ENCODE measurements around the gene PIBF1. TPM values are rescaled to one million over a fixed set of nuclear protein-coding genes. Genes with fewer than 3 reads are reported as not detected.
"Not testable (repeated sequence)": the region's sequence is repeated elsewhere in the genome, so short reads cannot be mapped to it uniquely, and the experiment has no call there.

PIBF1 gene
- total RNA-seq, 2 experiments from 2014 or later, result 25.7 to 25.9 TPM

DNA sequence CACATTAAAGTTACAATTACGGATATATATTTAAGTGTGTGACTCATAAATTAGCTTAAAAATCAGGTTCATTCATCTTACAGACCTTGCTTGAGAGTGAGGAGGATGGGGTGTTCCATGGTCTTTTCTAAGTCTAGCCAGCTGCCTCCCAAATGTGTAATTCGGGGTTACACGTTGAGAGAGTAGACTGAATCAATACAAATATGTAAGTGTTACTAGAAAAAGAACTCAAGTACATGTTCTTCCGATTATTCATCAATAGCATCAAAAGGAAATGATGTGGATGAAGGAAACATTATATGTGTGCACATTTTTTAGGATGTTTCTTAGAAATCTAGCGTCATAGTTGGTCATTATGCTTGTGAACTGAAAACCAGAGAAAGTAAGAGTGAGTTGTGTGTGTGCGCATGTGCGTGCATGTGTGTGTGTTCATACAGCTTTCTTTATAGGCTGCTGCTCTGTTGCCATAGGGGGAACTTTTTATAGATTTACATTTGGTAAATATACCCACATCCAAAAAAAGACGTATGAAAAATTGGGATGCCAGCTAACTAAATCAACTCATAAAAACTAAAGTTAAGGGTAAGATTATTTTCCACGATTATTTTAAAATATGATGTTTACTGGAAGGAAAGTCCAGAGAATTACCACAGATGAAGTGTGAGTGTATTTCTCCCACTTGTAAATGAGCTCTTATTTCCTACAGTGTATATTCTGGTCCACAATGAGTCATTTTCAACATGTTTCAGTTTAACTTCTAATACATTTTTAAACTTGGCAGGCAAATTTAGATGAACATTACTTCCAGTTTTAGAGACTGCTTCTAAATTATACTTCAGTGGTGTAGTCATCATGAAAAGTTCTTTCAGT lies 82.4 kb downstream of the PIBF1 start:
- CTCF ChIA-PET, result interaction anchor here (0.9 kb wide), 1 partner anchor 762 kb away, joined by 3 read pairs; no protein-coding TSS in a partner anchor
- peak overlapping the region; percentile 27 for H3K4me3 Mint-ChIP-seq
- peak; percentile 83 for ATAC-seq

DNA sequence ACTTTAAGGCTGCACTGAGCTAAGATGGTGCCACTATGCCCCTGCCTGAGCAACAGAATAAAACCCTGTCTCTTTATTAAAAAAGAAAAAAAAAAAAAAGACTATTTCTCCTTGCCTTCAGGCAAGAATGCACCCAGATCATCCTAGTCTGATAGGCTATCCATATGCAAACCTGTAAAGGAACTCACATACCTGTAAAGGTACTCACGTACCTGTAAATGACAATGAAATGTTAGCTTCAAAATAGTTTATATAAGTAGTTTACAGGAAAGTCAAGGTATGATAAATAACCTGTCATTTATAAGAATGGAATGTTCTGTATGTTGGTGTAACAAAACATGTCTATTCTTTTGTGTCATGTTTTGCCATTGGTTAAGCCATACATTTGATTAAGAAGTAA lies 86.3 kb downstream of the PIBF1 start:
- Mint-ChIP-seq H3K27me3 (no peaks in the 10 kb centered on the region), H3K9me3 (ENCODE audit: low read depth) (peaks cover 2% of the 10 kb centered on the region), H3K4me1 (peaks cover 13% of the 10 kb centered on the region), H3K36me3 (ENCODE audit: low read depth) (peaks cover 56% of the 10 kb centered on the region), H3K4me3 (no peak overlapping the region), H3K27ac (no peak overlapping the region)
- CTCF ChIA-PET, result no interaction called here
- intact Hi-C loops (cut with DNase I, micrococcal nuclease), result no loop called here
- DNase-seq, result no peak
- POLR2A ChIA-PET, result no interaction called here
- ATAC-seq, result no peak

More for the DNA sequence above, 82.4 kb downstream of the PIBF1 start:
- Mint-ChIP-seq H3K4me1 (peaks cover 16% of the 10 kb centered on the region), H3K27me3 (no peaks in the 10 kb centered on the region), H3K27ac (peak overlapping the region; percentile 81), H3K36me3 (ENCODE audit: low read depth) (peaks cover 49% of the 10 kb centered on the region), H3K9me3 (ENCODE audit: low read depth) (peaks cover 2% of the 10 kb centered on the region)
- POLR2A ChIA-PET, result no interaction called here
- DNase-seq, result peak; percentile 44
- intact Hi-C loops (cut with DNase I, micrococcal nuclease), result no loop called here

DNA sequence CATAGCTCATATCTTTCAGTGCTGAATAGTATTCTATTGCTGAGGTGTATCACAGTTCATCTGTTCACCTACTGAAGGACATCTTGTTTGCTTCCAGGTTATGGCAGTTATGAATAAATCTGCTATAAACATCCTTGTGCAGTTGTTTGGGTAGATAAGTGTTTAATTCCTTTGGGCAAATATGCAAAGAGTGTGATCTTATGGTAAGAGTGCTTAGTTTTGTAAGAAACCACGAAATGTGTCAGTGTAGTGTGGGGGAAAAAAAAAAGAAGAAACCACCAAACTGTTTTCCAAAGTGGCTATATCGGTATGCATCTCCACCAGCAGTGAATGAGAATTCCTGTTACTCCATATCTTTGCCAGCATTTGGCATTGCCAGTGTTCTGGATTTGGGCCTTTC lies 93.3 kb downstream of the PIBF1 start:
- Mint-ChIP-seq H3K36me3 (ENCODE audit: low read depth) (peaks cover 59% of the 10 kb centered on the region), H3K9me3 (ENCODE audit: low read depth) (peaks cover 7% of the 10 kb centered on the region), H3K27ac (no peak overlapping the region), H3K4me3 (no peak overlapping the region), H3K4me1 (peaks cover 4% of the 10 kb centered on the region), H3K27me3 (no peaks in the 10 kb centered on the region)
- DNase-seq (no peak), ATAC-seq (peak; percentile 33)
- ChIA-PET POLR2A (no interaction called here), CTCF (no interaction called here)
- intact Hi-C loops (cut with DNase I, micrococcal nuclease), result no loop called here

DNA sequence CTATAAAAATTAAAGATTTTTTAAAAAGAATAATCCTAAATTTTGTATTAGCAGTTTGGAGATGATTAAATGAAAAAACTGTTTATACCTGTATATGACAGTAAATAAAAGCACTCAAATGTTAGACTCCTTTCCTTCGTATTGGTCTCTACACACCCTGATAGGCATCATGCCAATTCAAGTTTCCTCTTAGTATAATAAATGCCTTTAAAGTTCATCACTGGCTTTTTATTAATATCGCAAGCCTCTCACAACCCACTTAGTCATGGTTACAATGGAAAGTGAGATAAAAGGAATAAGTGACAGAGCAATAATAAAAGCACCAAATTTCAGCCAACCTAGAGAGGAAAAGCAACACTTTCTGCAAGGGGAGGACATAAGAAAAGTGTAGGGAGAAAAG lies 102.2 kb downstream of the PIBF1 start:
- no peak for ATAC-seq
- H3K4me1 Mint-ChIP-seq, result no peaks in the 10 kb centered on the region
- intact Hi-C loops (cut with DNase I, micrococcal nuclease), result no loop called here
- POLR2A ChIA-PET, result no interaction called here
- no peaks in the 10 kb centered on the region for H3K27me3 Mint-ChIP-seq
- no peak for DNase-seq
- H3K27ac Mint-ChIP-seq, result no peak overlapping the region
- H3K9me3 Mint-ChIP-seq (ENCODE audit: low read depth), result peaks cover 3% of the 10 kb centered on the region
- CTCF ChIA-PET, result no interaction called here
- H3K4me3 Mint-ChIP-seq, result no peak overlapping the region
- peaks cover 27% of the 10 kb centered on the region for H3K36me3 Mint-ChIP-seq (ENCODE audit: low read depth)

DNA sequence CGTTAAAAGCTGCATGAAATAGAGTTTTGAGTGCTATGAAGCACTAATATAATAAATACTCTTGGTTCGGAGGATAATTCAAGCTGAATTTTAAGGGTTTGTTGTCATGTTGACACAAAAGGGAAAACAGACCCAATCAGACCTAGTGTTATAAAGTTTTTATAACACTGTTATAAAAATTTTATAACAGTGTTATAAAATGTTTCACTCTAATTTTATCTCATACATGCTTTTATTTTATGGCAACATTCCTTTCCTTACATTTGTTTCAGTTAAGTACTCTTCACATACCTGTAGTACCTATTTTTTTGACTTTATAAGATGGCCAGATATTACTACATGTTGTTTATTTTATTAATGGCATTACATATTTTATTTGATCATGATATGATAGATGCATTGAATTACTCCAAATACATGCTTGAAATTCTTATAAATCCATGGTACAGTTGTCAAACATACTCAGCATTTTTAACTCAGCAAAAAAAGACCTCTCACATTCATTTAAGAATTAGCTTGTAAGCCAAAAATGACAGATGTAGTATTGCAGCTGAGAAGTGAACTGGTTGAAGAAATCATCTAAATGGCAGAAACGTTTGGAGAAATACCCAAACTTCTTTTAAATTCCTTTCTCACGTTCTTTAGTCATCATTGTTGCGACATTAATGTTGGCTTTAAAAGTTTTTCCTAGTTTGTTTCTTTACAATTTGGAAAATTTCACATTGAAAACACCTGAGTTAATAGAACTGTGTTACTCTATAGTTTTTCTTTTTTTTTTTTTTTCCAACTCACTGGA lies 104.5 kb downstream of the PIBF1 start:
- Mint-ChIP-seq H3K4me3 (no peak overlapping the region), H3K9me3 (ENCODE audit: low read depth) (peaks cover 3% of the 10 kb centered on the region), H3K36me3 (ENCODE audit: low read depth) (peaks cover 26% of the 10 kb centered on the region), H3K27ac (no peak overlapping the region), H3K4me1 (peaks cover 7% of the 10 kb centered on the region), H3K27me3 (no peaks in the 10 kb centered on the region)
- POLR2A ChIA-PET, result no interaction called here
- no peak for ATAC-seq
- DNase-seq, result no peak
- CTCF ChIA-PET, result no interaction called here
- intact Hi-C loops (cut with DNase I, micrococcal nuclease), result no loop called here

DNA sequence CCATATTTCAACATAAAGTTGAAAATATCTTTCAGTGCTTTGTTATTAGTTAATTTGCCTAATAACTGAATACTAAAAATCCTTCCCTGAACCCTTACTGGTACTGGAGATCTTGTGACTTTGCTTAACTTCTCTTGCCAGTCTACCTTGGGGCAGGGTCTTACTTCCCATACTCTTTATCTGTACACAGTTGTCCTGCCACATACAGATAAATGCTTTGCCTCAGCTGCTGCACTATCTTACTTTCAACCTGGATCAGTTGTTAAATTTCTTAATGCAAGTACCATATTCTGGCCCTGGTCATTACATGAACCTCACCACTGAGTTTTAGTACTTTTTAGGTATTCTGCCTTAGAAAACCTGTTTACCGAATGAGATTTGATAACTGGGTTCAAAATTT lies 107.6 kb downstream of the PIBF1 start:
- no peaks in the 10 kb centered on the region for H3K9me3 Mint-ChIP-seq (ENCODE audit: low read depth)
- H3K27me3 Mint-ChIP-seq, result no peaks in the 10 kb centered on the region
- ATAC-seq (no peak), DNase-seq (no peak)
- ChIA-PET POLR2A (no interaction called here), CTCF (interaction anchor here (0.6 to 0.9 kb wide), 4 partner anchors 19 to 658 kb away, joined by 4 to 8 read pairs (median 4); no protein-coding TSS in a partner anchor)
- H3K36me3 Mint-ChIP-seq (ENCODE audit: low read depth), result peaks cover 17% of the 10 kb centered on the region
- H3K27ac Mint-ChIP-seq, result no peak overlapping the region
- H3K4me3 Mint-ChIP-seq, result no peak overlapping the region
- peaks cover 7% of the 10 kb centered on the region for H3K4me1 Mint-ChIP-seq
- intact Hi-C loops (cut with DNase I, micrococcal nuclease), result no loop called here

DNA sequence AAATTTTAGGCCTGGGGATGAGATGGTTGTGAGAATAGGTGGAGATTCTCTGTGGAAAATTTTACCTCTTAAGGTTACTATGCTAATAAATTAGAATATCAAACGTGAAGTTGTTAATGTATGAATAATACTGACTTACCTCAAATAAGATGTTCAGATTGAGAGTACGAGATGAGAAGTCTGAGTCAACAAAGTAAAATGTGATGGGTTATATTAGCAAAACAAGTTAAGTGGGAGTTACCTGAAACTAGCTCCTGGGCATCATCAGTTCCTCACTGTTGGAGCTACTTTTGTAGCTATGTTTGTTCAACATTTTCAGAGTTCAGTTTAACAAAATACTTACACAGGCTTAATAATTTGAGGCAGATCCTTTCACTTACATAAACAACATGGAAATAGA lies 108.6 kb downstream of the PIBF1 start:
- DNase-seq, result no peak
- CTCF ChIA-PET, result no interaction called here
- Mint-ChIP-seq H3K9me3 (ENCODE audit: low read depth) (no peaks in the 10 kb centered on the region), H3K36me3 (ENCODE audit: low read depth) (peaks cover 20% of the 10 kb centered on the region), H3K4me1 (peaks cover 7% of the 10 kb centered on the region), H3K27me3 (no peaks in the 10 kb centered on the region), H3K27ac (no peak overlapping the region), H3K4me3 (no peak overlapping the region)
- ATAC-seq, result no peak
- POLR2A ChIA-PET, result interaction anchor here (0.7 kb wide), 1 partner anchor 73 kb away, joined by 3 read pairs; no protein-coding TSS in a partner anchor
- intact Hi-C loops (cut with DNase I, micrococcal nuclease), result no loop called here

DNA sequence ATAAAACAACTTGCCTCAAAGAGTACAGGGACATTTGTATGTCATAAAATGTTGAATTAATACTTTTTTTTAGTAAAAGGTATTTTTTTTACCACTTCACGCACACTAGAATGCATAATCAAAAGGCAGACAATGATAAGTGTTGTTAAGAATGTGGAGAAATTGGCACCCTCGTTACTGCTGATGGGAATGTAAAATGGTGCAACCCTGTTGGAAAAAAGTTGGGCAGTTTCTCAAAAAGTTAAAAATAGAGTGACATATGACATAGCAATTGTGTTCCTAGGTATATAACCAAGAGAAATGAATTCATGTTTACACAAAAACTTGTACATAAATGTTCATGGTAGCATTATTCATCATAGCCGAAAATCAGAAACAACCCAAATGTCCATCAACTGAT lies 109.5 kb downstream of the PIBF1 start:
- ChIA-PET CTCF (no interaction called here), POLR2A (interaction anchor here (0.7 kb wide), 1 partner anchor 72 kb away, joined by 3 read pairs; no protein-coding TSS in a partner anchor)
- no peak overlapping the region for H3K4me3 Mint-ChIP-seq
- peaks cover 29% of the 10 kb centered on the region for H3K36me3 Mint-ChIP-seq (ENCODE audit: low read depth)
- peaks cover 7% of the 10 kb centered on the region for H3K4me1 Mint-ChIP-seq
- no peak overlapping the region for H3K27ac Mint-ChIP-seq
- intact Hi-C loops (cut with DNase I, micrococcal nuclease), result no loop called here
- ATAC-seq, result no peak
- DNase-seq, result no peak
- H3K27me3 Mint-ChIP-seq, result no peaks in the 10 kb centered on the region
- peaks cover 2% of the 10 kb centered on the region for H3K9me3 Mint-ChIP-seq (ENCODE audit: low read depth)

DNA sequence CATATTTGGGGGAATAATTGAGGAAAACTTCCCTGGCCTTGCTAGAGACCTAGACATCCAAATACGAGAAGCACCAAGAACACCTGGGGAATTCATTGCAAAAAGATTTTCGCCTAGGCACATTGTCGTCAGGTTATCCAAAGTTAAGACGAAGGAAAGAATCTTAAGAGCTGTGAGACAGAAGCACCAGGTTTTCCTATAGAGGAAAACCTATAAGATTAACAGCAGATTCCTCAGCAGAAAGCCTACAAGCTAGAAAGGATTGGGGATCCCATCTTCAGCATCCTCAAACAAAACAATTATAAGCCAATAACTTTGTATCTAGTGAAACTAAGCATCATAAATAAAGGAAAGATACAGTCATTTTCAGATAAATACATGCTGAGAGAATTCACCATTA lies 114.9 kb downstream of the PIBF1 start:
- H3K4me3 Mint-ChIP-seq, result no peak overlapping the region
- intact Hi-C loops (cut with DNase I, micrococcal nuclease), result no loop called here
- ATAC-seq, result no peak
- ChIA-PET CTCF (no interaction called here), POLR2A (interaction anchor here (0.7 kb wide), 1 partner anchor 78 kb away, joined by 3 read pairs; no protein-coding TSS in a partner anchor)
- no peaks in the 10 kb centered on the region for H3K27me3 Mint-ChIP-seq
- no peak for DNase-seq
- H3K9me3 Mint-ChIP-seq (ENCODE audit: low read depth), result peaks cover 9% of the 10 kb centered on the region
- peaks cover 37% of the 10 kb centered on the region for H3K36me3 Mint-ChIP-seq (ENCODE audit: low read depth)
- no peak overlapping the region for H3K27ac Mint-ChIP-seq
- no peaks in the 10 kb centered on the region for H3K4me1 Mint-ChIP-seq

DNA sequence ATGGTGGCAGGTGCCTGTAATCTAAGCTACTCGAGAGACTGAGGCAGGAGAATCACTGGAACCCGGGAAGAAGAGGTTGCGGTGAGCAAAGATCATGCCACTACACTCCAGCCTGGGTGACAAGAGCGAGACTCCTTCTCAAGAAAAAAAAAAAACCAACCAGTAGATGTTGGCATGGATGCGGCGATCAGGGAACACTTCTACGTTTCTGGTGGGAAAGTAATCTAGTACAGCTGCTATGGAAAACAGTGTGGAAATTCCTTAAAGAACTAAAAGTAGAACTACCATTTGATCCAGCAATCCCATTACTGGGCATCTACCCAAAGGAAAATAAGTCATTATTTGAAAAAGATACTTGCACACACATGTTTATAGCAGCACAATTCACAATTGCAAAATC lies 119.6 kb downstream of the PIBF1 start:
- H3K4me1 Mint-ChIP-seq; H3K27me3 Mint-ChIP-seq; H3K27ac Mint-ChIP-seq; POLR2A ChIA-PET; DNase-seq; CTCF ChIA-PET; H3K9me3 Mint-ChIP-seq (ENCODE audit: low read depth); ATAC-seq; H3K4me3 Mint-ChIP-seq; intact Hi-C loops (cut with DNase I, micrococcal nuclease): not testable (repeated sequence)
- peaks cover 21% of the 10 kb centered on the region for H3K36me3 Mint-ChIP-seq (ENCODE audit: low read depth)

DNA sequence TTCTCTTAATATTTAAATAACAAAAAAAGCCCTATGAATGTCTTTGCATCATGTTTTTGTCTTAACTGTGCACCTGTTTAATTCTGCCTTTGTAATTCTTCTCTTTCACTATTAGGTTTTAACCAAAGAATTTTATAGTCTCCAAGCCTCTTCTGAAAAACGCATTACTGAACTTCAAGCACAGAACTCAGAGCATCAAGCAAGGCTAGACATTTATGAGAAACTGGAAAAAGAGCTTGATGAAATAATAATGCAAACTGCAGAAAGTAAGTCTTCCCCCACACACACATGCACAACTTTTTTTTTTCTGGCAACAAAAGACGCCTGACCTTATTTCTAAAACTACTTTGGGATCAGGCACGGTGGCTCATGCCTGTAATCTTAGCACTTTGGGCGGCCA lies 126.5 kb downstream of the PIBF1 start:
- no peaks in the 10 kb centered on the region for H3K27me3 Mint-ChIP-seq
- ATAC-seq, result no peak
- peaks cover 35% of the 10 kb centered on the region for H3K36me3 Mint-ChIP-seq (ENCODE audit: low read depth)
- POLR2A ChIA-PET, result no interaction called here
- CTCF ChIA-PET, result interaction anchor here (0.6 kb wide), 1 partner anchor 461 kb away, joined by 3 read pairs; no protein-coding TSS in a partner anchor
- intact Hi-C loops (cut with DNase I, micrococcal nuclease), result no loop called here
- no peak for DNase-seq
- H3K4me1 Mint-ChIP-seq, result no peaks in the 10 kb centered on the region
- H3K4me3 Mint-ChIP-seq, result no peak overlapping the region
- H3K9me3 Mint-ChIP-seq (ENCODE audit: low read depth), result no peaks in the 10 kb centered on the region
- H3K27ac Mint-ChIP-seq, result no peak overlapping the region

DNA sequence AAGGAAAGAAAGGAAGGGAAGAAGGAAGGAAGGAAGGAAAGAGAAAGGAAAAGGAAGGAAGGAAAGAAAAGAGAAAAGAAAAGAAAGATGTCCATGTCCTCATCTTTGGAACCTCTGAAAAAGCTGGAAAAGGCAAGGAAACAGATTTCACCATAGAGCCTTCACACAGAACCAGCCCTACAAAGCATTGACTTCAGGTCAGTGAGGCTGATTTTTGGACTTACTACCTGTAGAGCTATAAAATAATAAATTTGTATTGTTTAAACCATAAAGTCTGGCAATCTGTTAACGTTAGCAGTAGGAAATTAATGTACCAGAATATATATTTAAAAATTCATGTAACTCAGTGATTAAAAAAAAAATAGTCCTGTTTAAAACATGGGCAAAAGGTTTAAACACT lies 130.0 kb downstream of the PIBF1 start:
- Mint-ChIP-seq H3K4me1 (no peaks in the 10 kb centered on the region), H3K4me3 (no peak overlapping the region), H3K27me3 (no peaks in the 10 kb centered on the region), H3K36me3 (ENCODE audit: low read depth) (peaks cover 31% of the 10 kb centered on the region), H3K9me3 (ENCODE audit: low read depth) (no peaks in the 10 kb centered on the region), H3K27ac (no peak overlapping the region)
- POLR2A ChIA-PET, result no interaction called here
- intact Hi-C loops (cut with DNase I, micrococcal nuclease), result no loop called here
- DNase-seq, result no peak
- ATAC-seq, result no peak
- CTCF ChIA-PET, result interaction anchor here (0.6 kb wide), 1 partner anchor 1259 kb away, joined by 3 read pairs; no protein-coding TSS in a partner anchor
